Mucosa of descending colon (tissue), 3 donors: ENCODE measurements around the gene PMEPA1. TPM values are rescaled to one million over a fixed set of nuclear protein-coding genes. Genes with fewer than 3 reads are reported as not detected.

Experiments
- ATAC-seq: fragments of 200-7000 bp; cut with Tn5 transposase; one replicate; pipeline ENCODE4 v1.9.1; 2020; ENCODE audit warnings: mild to moderate bottlenecking, moderate library complexity
- DNase-seq, 3 donors: peaks; one replicate each; pipeline ENCODE4 v3.0.0-alpha.2; 2020
- H3K36me3 ChIP-seq: fragments of 200-600 bp; one replicate; pipeline ENCODE4 v1.8.0; 2021; ENCODE audit warnings: low read depth, mild to moderate bottlenecking
- H3K4me1 ChIP-seq: fragments of 200-600 bp; one replicate; pipeline ENCODE4 v1.8.0; 2021; ENCODE audit warnings: low read depth, mild to moderate bottlenecking
- H3K4me3 ChIP-seq: fragments of 200-600 bp; one replicate; pipeline ENCODE4 v1.8.0; 2021; ENCODE audit warnings: mild to moderate bottlenecking
- H3K9me3 ChIP-seq: fragments of 200-600 bp; one replicate; pipeline ENCODE4 v1.8.0; 2021; ENCODE audit warnings: mild to moderate bottlenecking
- CTCF ChIP-seq: fragments of 200-600 bp; IDR thresholded peaks from one replicate; pipeline ENCODE4 v1.8.0; 2022; ENCODE audit warnings: antibody characterized with exemption, mild to moderate bottlenecking
- intact Hi-C, 2 donors: fragments of 100-400 bp; cut with DNase I in 1 of 2; cut with micrococcal nuclease in 1 of 2; formaldehyde crosslinking; loops; one replicate each; pipeline versions ENCODE4 v1.11.0 to v1.11.1; 2022; cut with DNase I, micrococcal nuclease
- total RNA-seq, 3 donors: library from RNA; stranded (reverse); fragmentation: NEBNext Ultra II Directional in 2 of 3; extraction: Animal tissue kit (Norgen Biotek cat#: 25700) in 2 of 3; gene quantifications; one replicate each; pipeline versions ENCODE4 v1.2.1 to v1.2.4, GENCODE V29; 2021 to 2023
- donor health status: DM: no; HTN: no; CAD: no; lungs with moderate emphysema.
- donor health status: DM: no; HTN: no; CAD: no.
- donor health status: DM: no; HTN: yes; CAD: no.

The PMEPA1 gene
- total RNA-seq, 3 donors from 2014 or later = 18.5 to 35.5 (median 23.5) TPM

DNA sequence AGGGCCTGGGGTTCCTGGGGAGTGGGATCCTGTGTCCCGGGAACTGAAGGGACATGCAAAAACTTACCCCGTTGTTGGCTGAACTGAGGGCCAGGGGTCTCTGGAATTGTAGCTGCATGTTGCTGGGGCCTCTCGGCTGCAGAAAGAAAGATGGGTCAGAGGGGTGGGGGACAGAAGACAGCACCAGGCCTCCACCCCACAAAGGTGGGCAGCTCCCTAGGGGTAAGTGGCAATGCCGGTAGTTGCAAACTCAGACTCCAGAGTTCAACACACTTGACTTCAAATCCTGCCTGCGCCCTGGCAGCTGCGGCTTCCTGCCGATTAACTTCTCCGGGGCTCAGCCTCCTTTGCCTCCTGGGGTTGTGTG is 94.4 kb downstream of the PMEPA1 start:
- Histone ChIP-seq H3K36me3 (no peaks in the 10 kb centered on the region), H3K9me3 (no peaks in the 10 kb centered on the region), H3K4me1 (peaks cover 5% of the 10 kb centered on the region), H3K4me3 (no peak overlapping the region)
- intact Hi-C loops = no loop called here
- no peak for ATAC-seq
- TF ChIP-seq CTCF = no peak
- no peak for DNase-seq

- no peak overlapping the region for H3K4me3 ChIP-seq
- H3K4me1 ChIP-seq = no peaks in the 10 kb centered on the region
- TF ChIP-seq CTCF = no peak
- no peak for DNase-seq
- no peaks in the 10 kb centered on the region for H3K36me3 ChIP-seq
- ATAC-seq = no peak
- intact Hi-C loops = no loop called here
- H3K9me3 ChIP-seq = no peaks in the 10 kb centered on the region
Measured at GRCh38 chr20:57614490-57615444, 95.0 kb downstream of the PMEPA1 start.

- DNase-seq (peak in 1 of 3 donors; percentile 40), ATAC-seq (no peak)
- intact Hi-C loops = no loop called here
- no peak for TF ChIP-seq CTCF
- no peak overlapping the region for H3K4me3 ChIP-seq
- H3K36me3 ChIP-seq = no peaks in the 10 kb centered on the region
- H3K9me3 ChIP-seq = no peaks in the 10 kb centered on the region
- H3K4me1 ChIP-seq = no peaks in the 10 kb centered on the region
Measured at GRCh38 chr20:57613481-57613921, 96.3 kb downstream of the PMEPA1 start.

GRCh38 chr20:57612916-57613315 is 96.9 kb downstream of the PMEPA1 start:
- H3K9me3 ChIP-seq = no peaks in the 10 kb centered on the region
- no peak for ATAC-seq
- no peak for DNase-seq
- intact Hi-C loops = no loop called here
- no peaks in the 10 kb centered on the region for H3K4me1 ChIP-seq
- H3K4me3 ChIP-seq = no peak overlapping the region
- no peaks in the 10 kb centered on the region for H3K36me3 ChIP-seq
- TF ChIP-seq CTCF = no peak

DNA sequence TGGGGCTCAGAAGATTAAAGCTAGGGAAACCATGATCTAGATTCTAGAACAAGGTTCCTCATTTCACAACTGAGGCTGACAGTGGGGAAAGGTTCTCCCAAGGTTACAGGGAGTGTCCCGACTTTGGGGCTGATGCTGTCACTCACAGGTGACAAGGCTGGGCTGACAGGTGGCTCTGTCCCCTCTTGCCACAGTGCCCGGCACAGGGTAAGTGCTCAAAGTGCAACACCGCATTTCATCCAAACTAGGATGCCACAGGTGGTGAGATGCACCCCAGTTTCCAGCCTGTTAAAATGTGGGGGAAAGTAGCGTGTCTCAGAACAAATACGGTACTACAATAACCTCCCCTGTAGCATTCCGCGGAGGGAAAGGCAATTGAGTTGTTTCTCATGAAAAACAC is 97.4 kb downstream of the PMEPA1 start:
- no peaks in the 10 kb centered on the region for H3K36me3 ChIP-seq
- no peak for TF ChIP-seq CTCF
- intact Hi-C loops = no loop called here
- H3K4me1 ChIP-seq = no peaks in the 10 kb centered on the region
- H3K4me3 ChIP-seq = no peak overlapping the region
- no peak for DNase-seq
- no peaks in the 10 kb centered on the region for H3K9me3 ChIP-seq
- ATAC-seq = no peak
